Uterus (tissue), 2 donors: ENCODE results near the gene LRRC74A.

Experiments
- CTCF ChIP-seq, 4 experiments: fragments of 200-600 bp in 2 of 4; fragments of 450-650 bp in 2 of 4; sonication (generic) in 2 of 4; IDR thresholded peaks; one replicate each; pipeline ENCODE4 v1.5.1; 2016 to 2019; ENCODE audit warnings: antibody characterized with exemption in 4 of 4, mild to moderate bottlenecking in 2 of 4, moderate library complexity in 1 of 4
- POLR2A ChIP-seq, 2 donors: fragments of 450-650 bp; IDR thresholded peaks; one replicate each; pipeline ENCODE4 v1.6.1; 2016; ENCODE audit warnings: antibody characterized with exemption in 2 of 2, mild to moderate bottlenecking in 1 of 2, moderate library complexity in 1 of 2

- TF ChIP-seq POLR2A (IDR thresholded peaks at IDR 0.05), result no peak
- peak; percentile 15 to 51 (median 38) for TF ChIP-seq CTCF (IDR thresholded peaks at IDR 0.05)
Observed at GRCh38 chr14:76917158-76917596, 91.0 kb downstream of the LRRC74A start.
